Testis (tissue), 2 donors: Measurements from ENCODE around the gene SPINT2.

Experiments used
- CTCF ChIP-seq, 3 experiments: fragments of 450-650 bp in 2 of 3; fragments of 200-600 bp in 1 of 3; sonication (generic) in 1 of 3; IDR thresholded peaks; one replicate each; pipeline ENCODE4 v1.5.1; 2016 to 2019; ENCODE audit warnings: antibody characterized with exemption in 3 of 3, mild to moderate bottlenecking in 2 of 3, moderate library complexity in 1 of 3
- POLR2A ChIP-seq: fragments of 450-650 bp; IDR thresholded peaks from one replicate; pipeline ENCODE4 v1.6.1; 2017; ENCODE audit warnings: antibody characterized with exemption, mild to moderate bottlenecking, moderate library complexity

GRCh38 chr19:38252941-38253691, 11.3 kb upstream of the SPINT2 start:
- no peak for TF ChIP-seq CTCF (IDR thresholded peaks at IDR 0.05)
- no peak for TF ChIP-seq POLR2A
